ENCODE measurements around the gene FSD2. TPM values are rescaled to one million over a fixed set of nuclear protein-coding genes. Genes with fewer than 3 reads are reported as not detected.

Gene FSD2
- polyA plus RNA-seq (2013, experiment 1 of 2): not detected
- under 0.01 TPM for polyA plus RNA-seq (2013, experiment 2 of 2)

- peaks cover 2 to 19% (median 6%) of the 10 kb centered on the region in 3 experiments for H3K27me3 ChIP-seq (ENCODE audit: control insufficient read depth in 3 of 3, insufficient read depth in 3 of 3, low read depth in 1 of 3, low read length in 3 of 3)
- no peak within 1 kb of the TSS for H3K9ac ChIP-seq (ENCODE audit: low read depth, low read length, poor library complexity)
- no peak within 1 kb of the TSS for H2BK12ac ChIP-seq (ENCODE audit: low read length)
- H3K27ac ChIP-seq (replicated peaks; ENCODE audit: low read length): no peak within 1 kb of the TSS
- no peak within 1 kb of the TSS for H2BK5ac ChIP-seq (ENCODE audit: low read length)
- no peak within 1 kb of the TSS for H4K91ac ChIP-seq (ENCODE audit: low read depth, low read length, poor library complexity)
- no peaks in the 10 kb centered on the region for H3K36me3 ChIP-seq (replicated peaks in 1 of 2; ENCODE audit: control insufficient read depth in 2 of 2, insufficient read depth in 2 of 2, low read length in 2 of 2)
- no peak within 1 kb of the TSS for H3K18ac ChIP-seq (ENCODE audit: low read length)
- H3K9me3 ChIP-seq (replicated peaks in 1 of 2; ENCODE audit: control insufficient read depth in 2 of 2, insufficient read depth in 1 of 2, low read depth in 1 of 2, low read length in 2 of 2): no peaks in the 10 kb centered on the region
- no peak within 1 kb of the TSS for H4K8ac ChIP-seq (ENCODE audit: low read depth, low read length)
- no CpG with 5 or more reads among the region's 2 CpGs for WGBS, 2 donors (ENCODE audit: extremely low coverage in 2 of 2, insufficient read length in 2 of 2, insufficient replicate concordance in 1 of 2)
- H2BK15ac ChIP-seq (ENCODE audit: low read length): no peak within 1 kb of the TSS
- no peak within 1 kb of the TSS for H3K4me2 ChIP-seq (ENCODE audit: insufficient read depth, low read length, poor library complexity, severe bottlenecking)
- peak within 1 kb of the TSS; percentile 17 for H2AFZ ChIP-seq (ENCODE audit: low read length)
- H3K4ac ChIP-seq (ENCODE audit: low read length): no peak within 1 kb of the TSS
- H3K4me1 ChIP-seq (ENCODE audit: control insufficient read depth in 2 of 2, insufficient read depth in 1 of 2, low read depth in 1 of 2, low read length in 2 of 2): peaks cover 0 to 2% of the 10 kb centered on the region in 2 donors
- no peaks in the 10 kb centered on the region for H3K79me1 ChIP-seq (ENCODE audit: low read depth, low read length)
- DNase-seq (ENCODE audit: low spot score): no peak
- H3K14ac ChIP-seq (ENCODE audit: low read length): no peak within 1 kb of the TSS
- no peak within 1 kb of the TSS for H2BK120ac ChIP-seq (ENCODE audit: low read depth, low read length)
- no peak within 1 kb of the TSS for H3K4me3 ChIP-seq (ENCODE audit: low read length in 2 of 2)
- no peak within 1 kb of the TSS for H3K23ac ChIP-seq (ENCODE audit: low read depth, low read length, poor library complexity)
- H2AK5ac ChIP-seq (ENCODE audit: low read depth, low read length): no peak within 1 kb of the TSS
These were observed at the start of gene FSD2 for GRCh38 chr15:82805994-82806406. Gene FSD2, minus strand, starts transcription at chr15:82806069. Its CDS starts 18,679 bp downstream, at chr15:82787390.

GRCh38 chr15:82854554-82854953 is 48.7 kb upstream of the FSD2 start:
- no peak overlapping the region for H4K8ac ChIP-seq (ENCODE audit: low read depth, low read length)
- no peak overlapping the region for H2AFZ ChIP-seq (ENCODE audit: low read length)
- no peaks in the 10 kb centered on the region for H3K27me3 ChIP-seq (ENCODE audit: control insufficient read depth in 3 of 3, insufficient read depth in 3 of 3, low read depth in 1 of 3, low read length in 3 of 3)
- H2BK15ac ChIP-seq (ENCODE audit: low read length): peak overlapping the region; percentile 95
- H3K4me2 ChIP-seq (ENCODE audit: insufficient read depth, low read length, poor library complexity, severe bottlenecking): no peak overlapping the region
- peak overlapping the region; percentile 92 for H2BK12ac ChIP-seq (ENCODE audit: low read length)
- no peak overlapping the region for H3K27ac ChIP-seq (replicated peaks; ENCODE audit: low read length)
- peak overlapping the region; percentile 81 for H4K91ac ChIP-seq (ENCODE audit: low read depth, low read length, poor library complexity)
- peaks cover 0 to 2% of the 10 kb centered on the region in 2 donors for H3K9me3 ChIP-seq (replicated peaks in 1 of 2; ENCODE audit: control insufficient read depth in 2 of 2, insufficient read depth in 1 of 2, low read depth in 1 of 2, low read length in 2 of 2)
- peak overlapping the region; percentile 99 for H2AK5ac ChIP-seq (ENCODE audit: low read depth, low read length)
- H3K79me1 ChIP-seq (ENCODE audit: low read depth, low read length): no peaks in the 10 kb centered on the region
- H2BK5ac ChIP-seq (ENCODE audit: low read length): no peak overlapping the region
- DNase-seq (ENCODE audit: low spot score): no peak
- peaks cover 16 to 25% of the 10 kb centered on the region in 2 donors for H3K4me1 ChIP-seq (ENCODE audit: control insufficient read depth in 2 of 2, insufficient read depth in 1 of 2, low read depth in 1 of 2, low read length in 2 of 2)
- H3K36me3 ChIP-seq (replicated peaks in 1 of 2; ENCODE audit: control insufficient read depth in 2 of 2, insufficient read depth in 2 of 2, low read length in 2 of 2): peaks cover 4 to 9% of the 10 kb centered on the region in 2 donors
- H3K23ac ChIP-seq (ENCODE audit: low read depth, low read length, poor library complexity): peak overlapping the region; percentile 11
- H3K14ac ChIP-seq (ENCODE audit: low read length): no peak overlapping the region
- H3K9ac ChIP-seq (ENCODE audit: low read depth, low read length, poor library complexity): no peak overlapping the region
- peak overlapping the region; percentile 91 for H3K18ac ChIP-seq (ENCODE audit: low read length)
- H2BK120ac ChIP-seq (ENCODE audit: low read depth, low read length): peak overlapping the region; percentile 10
- WGBS, 2 donors (ENCODE audit: extremely low coverage in 2 of 2, insufficient read length in 2 of 2, insufficient replicate concordance in 1 of 2): no CpG with 5 or more reads among the region's 21 CpGs
- H3K4ac ChIP-seq (ENCODE audit: low read length): peak overlapping the region; percentile 13
- no peak overlapping the region for H3K4me3 ChIP-seq (ENCODE audit: low read length in 2 of 2)

GRCh38 chr15:82852941-82853561 is 47.2 kb upstream of the FSD2 start:
- H4K91ac ChIP-seq (ENCODE audit: low read depth, low read length, poor library complexity): no peak overlapping the region
- H3K9me3 ChIP-seq (replicated peaks in 1 of 2; ENCODE audit: control insufficient read depth in 2 of 2, insufficient read depth in 1 of 2, low read depth in 1 of 2, low read length in 2 of 2): peaks cover 0 to 2% of the 10 kb centered on the region in 2 donors
- no peak overlapping the region for H3K4me3 ChIP-seq (ENCODE audit: low read length in 2 of 2)
- H3K27me3 ChIP-seq (ENCODE audit: control insufficient read depth in 3 of 3, insufficient read depth in 3 of 3, low read depth in 1 of 3, low read length in 3 of 3): no peaks in the 10 kb centered on the region
- no peak overlapping the region for H2BK12ac ChIP-seq (ENCODE audit: low read length)
- H3K9ac ChIP-seq (ENCODE audit: low read depth, low read length, poor library complexity): no peak overlapping the region
- no CpG with 5 or more reads among the region's 16 CpGs for whole genome bisulfite sequencing, 2 donors (ENCODE audit: extremely low coverage in 2 of 2, insufficient read length in 2 of 2, insufficient replicate concordance in 1 of 2)
- H3K23ac ChIP-seq (ENCODE audit: low read depth, low read length, poor library complexity): no peak overlapping the region
- peak overlapping the region; percentile 15 for H3K18ac ChIP-seq (ENCODE audit: low read length)
- H2AK5ac ChIP-seq (ENCODE audit: low read depth, low read length): peak overlapping the region; percentile 5
- H4K8ac ChIP-seq (ENCODE audit: low read depth, low read length): no peak overlapping the region
- H3K27ac ChIP-seq (replicated peaks; ENCODE audit: low read length): no peak overlapping the region
- H2BK5ac ChIP-seq (ENCODE audit: low read length): no peak overlapping the region
- no peak overlapping the region for H3K4me2 ChIP-seq (ENCODE audit: insufficient read depth, low read length, poor library complexity, severe bottlenecking)
- DNase-seq (ENCODE audit: low spot score): no peak
- peak overlapping the region; percentile 42 for H2BK15ac ChIP-seq (ENCODE audit: low read length)
- H2BK120ac ChIP-seq (ENCODE audit: low read depth, low read length): peak overlapping the region; percentile 27
- no peaks in the 10 kb centered on the region for H3K79me1 ChIP-seq (ENCODE audit: low read depth, low read length)
- H3K36me3 ChIP-seq (replicated peaks in 1 of 2; ENCODE audit: control insufficient read depth in 2 of 2, insufficient read depth in 2 of 2, low read length in 2 of 2): peaks cover 2 to 13% of the 10 kb centered on the region in 2 donors
- no peak overlapping the region for H2AFZ ChIP-seq (ENCODE audit: low read length)
- no peak overlapping the region for H3K14ac ChIP-seq (ENCODE audit: low read length)
- H3K4me1 ChIP-seq (ENCODE audit: control insufficient read depth in 2 of 2, insufficient read depth in 1 of 2, low read depth in 1 of 2, low read length in 2 of 2): peaks cover 16 to 25% of the 10 kb centered on the region in 2 donors
- no peak overlapping the region for H3K4ac ChIP-seq (ENCODE audit: low read length)

- WGBS, 2 donors (ENCODE audit: extremely low coverage in 2 of 2, insufficient read length in 2 of 2, insufficient replicate concordance in 1 of 2): no CpG with 5 or more reads among the region's 9 CpGs
- Histone ChIP-seq H3K9ac (ENCODE audit: low read depth, low read length, poor library complexity) (no peak overlapping the region), H3K27ac (replicated peaks; ENCODE audit: low read length) (no peak overlapping the region), H2AFZ (ENCODE audit: low read length) (no peak overlapping the region), H3K9me3 (replicated peaks in 1 of 2; ENCODE audit: control insufficient read depth in 2 of 2, insufficient read depth in 1 of 2, low read depth in 1 of 2, low read length in 2 of 2) (peaks cover 0 to 2% of the 10 kb centered on the region in 2 donors), H3K27me3 (ENCODE audit: control insufficient read depth in 3 of 3, insufficient read depth in 3 of 3, low read depth in 1 of 3, low read length in 3 of 3) (no peaks in the 10 kb centered on the region), H3K79me1 (ENCODE audit: low read depth, low read length) (no peaks in the 10 kb centered on the region), H3K4me2 (ENCODE audit: insufficient read depth, low read length, poor library complexity, severe bottlenecking) (no peak overlapping the region), H3K23ac (ENCODE audit: low read depth, low read length, poor library complexity) (no peak overlapping the region), H3K4ac (ENCODE audit: low read length) (no peak overlapping the region), H2BK120ac (ENCODE audit: low read depth, low read length) (no peak overlapping the region), H3K4me3 (ENCODE audit: low read length in 2 of 2) (no peak overlapping the region), H3K36me3 (replicated peaks in 1 of 2; ENCODE audit: control insufficient read depth in 2 of 2, insufficient read depth in 2 of 2, low read length in 2 of 2) (peaks cover 2 to 13% of the 10 kb centered on the region in 2 donors), H2BK5ac (ENCODE audit: low read length) (peak overlapping the region; percentile 63), H3K18ac (ENCODE audit: low read length) (no peak overlapping the region), H2AK5ac (ENCODE audit: low read depth, low read length) (peak overlapping the region; percentile 27), H2BK12ac (ENCODE audit: low read length) (no peak overlapping the region), H3K4me1 (ENCODE audit: control insufficient read depth in 2 of 2, insufficient read depth in 1 of 2, low read depth in 1 of 2, low read length in 2 of 2) (peaks cover 16 to 25% of the 10 kb centered on the region in 2 donors), H4K8ac (ENCODE audit: low read depth, low read length) (no peak overlapping the region), H3K14ac (ENCODE audit: low read length) (no peak overlapping the region), H2BK15ac (ENCODE audit: low read length) (peak overlapping the region; percentile 65), H4K91ac (ENCODE audit: low read depth, low read length, poor library complexity) (no peak overlapping the region)
- DNase-seq (ENCODE audit: low spot score): no peak
These were observed 46.2 kb upstream of the FSD2 start for GRCh38 chr15:82851981-82852511.
